ENCODE data around the gene ARFGAP3.

Gene ARFGAP3

DNA sequence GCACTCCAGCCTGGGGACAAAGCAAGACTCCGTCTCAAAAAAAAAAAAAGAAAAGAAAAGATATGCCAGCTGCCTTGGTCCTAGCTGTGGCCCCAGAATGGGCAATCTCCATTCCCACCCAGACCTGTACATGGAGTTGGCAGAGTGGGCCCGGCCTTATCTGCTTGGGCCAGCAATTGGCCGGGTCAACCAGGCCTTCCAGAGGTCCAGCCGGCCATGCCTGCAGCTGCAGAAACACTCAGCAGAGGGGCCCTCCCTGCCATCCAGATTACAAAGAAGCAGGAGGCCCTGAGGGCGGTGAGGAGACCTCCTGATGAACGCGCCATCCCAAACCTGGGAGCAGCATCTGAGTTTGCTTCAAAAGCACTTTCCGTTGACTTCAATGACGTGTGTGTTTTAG is 26.9 kb upstream of the ARFGAP3 start:
- no peak for DNase-seq

DNA sequence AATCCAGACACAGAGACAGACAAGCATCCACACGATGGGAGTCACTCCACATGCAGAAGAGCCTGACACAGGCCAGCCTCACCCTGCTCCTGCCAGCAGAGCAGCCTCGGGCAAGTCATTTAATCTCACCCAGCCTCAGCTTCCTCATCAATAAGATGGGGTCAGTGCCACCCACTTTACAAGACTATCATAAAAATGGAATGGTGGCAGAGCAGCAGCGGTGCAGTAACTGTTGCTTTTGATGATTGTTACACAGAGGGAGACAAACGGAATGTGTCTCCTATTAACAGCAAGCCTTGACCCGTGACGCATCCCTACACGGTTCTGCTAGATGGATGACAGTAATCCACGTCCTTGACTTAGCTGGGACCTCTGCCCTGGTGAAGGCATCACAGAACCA is 26.0 kb upstream of the ARFGAP3 start:
- no peak for DNase-seq

DNA sequence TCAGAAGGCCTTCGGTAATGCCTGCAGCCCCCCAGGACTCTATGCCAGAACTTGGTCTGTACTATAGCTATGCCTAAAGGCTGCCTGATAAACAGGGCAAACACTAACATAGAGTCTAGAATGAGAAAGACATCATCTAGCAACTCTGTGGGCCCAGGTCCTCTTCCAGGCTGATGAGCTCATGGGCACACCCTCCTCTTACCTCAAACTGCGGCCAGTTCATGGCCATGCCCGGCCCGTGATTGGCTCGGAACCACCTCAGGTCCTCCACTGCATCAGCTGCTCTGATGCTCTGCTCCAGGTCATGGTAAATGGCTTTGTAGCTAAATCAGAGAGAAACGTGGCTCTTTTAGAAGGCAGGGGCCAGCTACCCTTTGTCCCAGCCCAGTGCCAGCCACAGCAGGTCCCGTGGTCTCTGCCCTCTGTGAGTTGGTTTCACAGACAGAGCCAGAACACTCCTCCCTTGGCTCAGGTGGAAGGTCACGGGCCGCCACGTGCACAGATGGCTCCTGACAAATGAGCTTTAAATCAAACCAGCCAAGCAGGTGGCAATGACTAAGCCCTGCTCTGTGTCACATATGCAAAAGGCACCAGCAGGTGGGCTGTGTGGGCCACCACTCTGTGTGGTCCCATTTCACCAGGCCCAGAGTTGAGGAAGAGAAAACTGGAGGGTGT is 25.0 kb upstream of the ARFGAP3 start:
- DNase-seq: no peak

- DNase-seq: no peak
Measured at GRCh38 chr22:42881298-42881697, 24.2 kb upstream of the ARFGAP3 start.

DNA sequence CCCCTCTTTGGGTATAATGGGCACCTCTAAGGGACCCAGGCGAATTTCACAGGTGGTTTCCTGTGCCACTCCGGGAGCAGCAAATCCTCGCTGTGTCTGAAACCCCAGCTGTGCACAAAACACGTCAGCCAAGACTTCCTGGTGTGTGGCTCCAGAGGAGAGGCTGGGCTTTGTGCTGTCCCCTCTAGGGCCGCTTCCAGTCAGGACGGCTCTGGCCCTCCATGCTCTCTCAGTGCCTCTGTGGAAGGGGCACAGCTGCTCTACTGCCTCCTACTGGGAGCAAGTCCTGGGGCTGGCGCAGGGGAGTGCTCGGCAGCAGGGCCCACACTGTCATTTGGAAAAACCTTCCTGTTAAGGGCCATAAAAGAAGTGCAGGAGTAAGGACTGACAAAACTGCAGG is 23.7 kb upstream of the ARFGAP3 start:
- no peak for DNase-seq

- no peak for DNase-seq
Measured at GRCh38 chr22:42879371-42880021, 22.4 kb upstream of the ARFGAP3 start.

DNA sequence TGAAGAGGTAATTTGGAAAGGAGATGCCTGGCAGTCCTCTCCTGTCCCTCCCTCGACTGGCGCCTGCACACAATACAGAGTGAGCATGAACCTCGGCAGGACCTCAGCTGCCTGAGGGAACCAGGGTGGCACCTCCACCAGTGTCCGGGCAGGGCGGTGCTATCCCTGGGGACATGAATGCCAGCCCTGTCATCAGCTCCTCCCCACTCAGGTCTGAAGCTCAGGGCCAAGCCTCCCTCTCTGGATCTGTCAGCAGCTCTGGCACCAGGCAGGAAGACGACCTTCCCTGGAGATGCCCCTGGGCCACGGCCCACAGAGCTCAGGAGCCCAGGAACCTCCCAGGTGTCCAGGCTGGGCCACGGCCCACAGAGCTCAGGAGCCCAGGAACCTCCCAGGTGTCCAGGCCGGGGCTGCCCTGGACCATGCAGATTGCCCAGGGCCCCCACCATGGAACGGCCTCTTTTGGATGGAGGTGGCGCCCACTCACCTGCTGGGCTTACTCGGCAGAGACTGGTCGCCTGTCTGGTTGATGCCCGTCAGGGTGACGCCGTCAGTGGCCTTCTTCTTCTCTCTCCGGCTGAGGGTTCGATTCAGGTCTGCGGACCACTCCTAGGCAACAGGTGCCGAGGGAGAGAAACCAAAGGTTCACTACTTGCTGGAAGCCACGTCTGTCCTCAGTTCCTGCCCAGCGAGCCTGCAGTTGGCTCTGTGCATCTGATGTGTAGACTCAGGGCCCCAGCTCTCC is 21.7 kb upstream of the ARFGAP3 start:
- no peak for DNase-seq

- no peak for DNase-seq
Measured at GRCh38 chr22:42877597-42878340, 20.7 kb upstream of the ARFGAP3 start.

DNA sequence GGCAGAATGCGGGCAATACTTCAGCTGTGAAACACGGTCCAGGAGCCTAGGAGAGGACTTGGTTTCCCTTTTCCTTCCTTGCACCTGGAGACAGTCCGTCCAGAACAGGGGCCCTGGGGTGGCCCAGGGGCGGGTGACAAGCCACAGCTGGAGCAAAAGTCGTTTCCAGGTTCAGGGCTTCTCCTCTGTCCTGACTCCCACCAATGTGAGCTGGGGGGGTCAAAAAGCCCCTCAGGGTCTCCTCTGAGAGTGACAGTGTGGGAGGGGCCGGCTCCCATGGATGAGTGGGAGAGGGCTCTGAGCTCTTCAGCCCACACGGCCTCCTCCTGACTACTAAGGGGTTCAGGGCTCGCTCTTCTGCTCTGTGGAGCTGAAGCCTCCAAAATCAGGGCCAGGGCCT is 20.1 kb upstream of the ARFGAP3 start:
- no peak for DNase-seq

- DNase-seq: no peak
Measured at GRCh38 chr22:42876041-42876440, 19.0 kb upstream of the ARFGAP3 start.

- no peak for DNase-seq
Measured at GRCh38 chr22:42874010-42874409, 16.9 kb upstream of the ARFGAP3 start.

- DNase-seq: no peak
Measured at GRCh38 chr22:42873356-42873755, 16.3 kb upstream of the ARFGAP3 start.

GRCh38 chr22:42872821-42873220 is 15.7 kb upstream of the ARFGAP3 start:
- DNase-seq: no peak

DNA sequence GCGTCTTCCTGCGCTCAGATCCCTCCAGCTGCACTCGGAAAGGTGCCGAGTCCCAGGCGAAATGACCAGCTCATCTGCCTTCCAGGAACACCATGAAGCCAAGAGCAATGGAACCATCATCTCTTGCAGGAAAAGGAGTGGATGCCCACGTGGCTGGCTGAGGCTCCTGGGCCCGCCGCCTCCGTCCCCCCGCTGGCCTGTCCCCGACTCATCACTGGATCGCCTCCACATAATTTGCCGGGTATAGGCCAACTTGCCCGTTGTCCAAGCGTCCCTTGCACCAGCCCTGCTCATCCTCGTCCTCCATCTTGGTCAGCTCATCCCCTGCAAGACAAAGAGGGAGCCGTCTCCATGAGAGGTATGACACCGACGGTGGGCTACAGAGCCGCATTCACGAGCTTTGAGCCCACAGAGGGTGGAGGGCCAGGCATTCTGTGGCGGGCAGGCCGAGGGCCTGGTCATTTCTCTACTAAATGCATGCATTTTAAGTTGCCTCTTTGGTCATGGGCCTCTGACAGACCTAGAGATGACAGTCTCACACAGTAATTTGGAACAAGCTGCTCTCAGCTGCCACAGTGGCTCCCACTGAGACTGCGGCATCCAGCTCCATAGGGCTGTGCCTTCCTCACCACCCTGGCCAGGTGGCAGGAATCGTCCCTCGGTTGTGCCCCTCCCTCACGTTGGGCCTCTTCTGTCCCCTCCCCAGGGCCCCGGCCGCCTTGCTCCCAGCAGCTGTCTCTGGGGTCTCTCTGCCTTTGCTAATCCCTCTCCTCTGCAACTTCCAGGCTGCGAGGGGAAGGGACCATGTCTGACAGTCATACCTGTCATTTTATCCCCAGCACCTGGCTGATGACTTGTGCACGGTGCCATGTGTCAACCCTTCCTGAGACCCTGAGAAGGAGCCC is 14.3 kb upstream of the ARFGAP3 start:
- DNase-seq: no peak

- DNase-seq: no peak
Measured at GRCh38 chr22:42869888-42870480, 12.9 kb upstream of the ARFGAP3 start.

DNA sequence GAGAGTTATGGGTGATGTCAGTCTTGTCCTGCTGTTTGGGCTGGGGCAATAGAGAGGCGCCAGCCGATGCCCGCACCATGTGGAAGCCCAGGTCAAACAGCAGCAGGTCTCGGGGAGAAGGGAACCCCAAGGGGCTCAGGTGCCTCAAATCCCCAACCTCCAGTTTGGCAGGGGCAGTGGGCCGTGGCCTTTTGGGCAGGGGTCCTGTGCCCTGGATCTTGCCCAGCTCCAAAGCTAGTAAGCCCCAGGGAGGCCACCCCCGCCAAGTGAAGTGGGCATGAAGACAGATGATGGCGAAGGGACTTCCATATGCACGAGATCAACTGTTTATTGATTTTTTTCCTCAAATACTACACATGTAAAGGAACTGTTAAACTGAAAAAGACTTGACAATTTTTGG is 12.4 kb upstream of the ARFGAP3 start:
- DNase-seq: no peak

GRCh38 chr22:42868751-42869251 is 11.7 kb upstream of the ARFGAP3 start:
- no peak for DNase-seq

DNA sequence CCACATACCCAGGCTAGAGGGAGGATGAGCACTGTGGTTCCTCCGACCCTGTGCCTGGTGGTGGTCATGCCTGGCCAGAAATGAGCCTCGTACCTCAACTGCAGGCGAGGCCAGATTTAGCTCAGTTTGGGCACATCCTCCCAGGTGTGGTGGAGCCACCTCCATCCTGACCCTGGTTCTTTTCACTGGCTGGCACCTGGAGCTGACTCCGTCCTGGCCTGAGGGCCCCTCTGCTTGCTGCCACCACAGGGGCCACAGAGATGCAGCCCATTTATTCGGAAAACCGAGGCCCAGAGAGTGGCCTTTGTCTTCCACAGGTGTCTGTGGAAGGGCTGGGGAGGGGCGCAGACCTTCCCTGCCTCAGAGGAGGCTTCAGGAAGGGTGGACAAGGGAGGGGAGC is 9.0 kb upstream of the ARFGAP3 start:
- no peak for DNase-seq

DNA sequence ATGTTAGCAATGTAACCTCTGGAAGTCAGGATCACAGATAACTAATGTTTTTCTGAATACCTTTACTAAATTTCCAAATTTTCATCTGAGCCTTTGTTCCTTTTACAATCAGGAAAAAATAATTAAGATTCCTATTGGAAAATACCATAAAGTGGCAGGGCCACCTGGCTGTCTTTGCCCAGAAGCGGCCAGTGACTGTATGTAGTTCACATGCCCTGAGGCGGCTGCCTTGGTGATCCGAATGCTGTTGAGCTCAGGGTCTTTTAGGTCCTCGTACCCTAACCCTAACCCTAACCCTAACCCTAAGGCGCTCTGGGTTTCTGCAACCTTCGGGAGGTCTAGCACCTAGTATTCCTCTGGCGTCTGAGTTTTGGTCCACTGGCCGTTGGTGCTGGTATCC is 8.5 kb upstream of the ARFGAP3 start:
- DNase-seq: no peak

DNA sequence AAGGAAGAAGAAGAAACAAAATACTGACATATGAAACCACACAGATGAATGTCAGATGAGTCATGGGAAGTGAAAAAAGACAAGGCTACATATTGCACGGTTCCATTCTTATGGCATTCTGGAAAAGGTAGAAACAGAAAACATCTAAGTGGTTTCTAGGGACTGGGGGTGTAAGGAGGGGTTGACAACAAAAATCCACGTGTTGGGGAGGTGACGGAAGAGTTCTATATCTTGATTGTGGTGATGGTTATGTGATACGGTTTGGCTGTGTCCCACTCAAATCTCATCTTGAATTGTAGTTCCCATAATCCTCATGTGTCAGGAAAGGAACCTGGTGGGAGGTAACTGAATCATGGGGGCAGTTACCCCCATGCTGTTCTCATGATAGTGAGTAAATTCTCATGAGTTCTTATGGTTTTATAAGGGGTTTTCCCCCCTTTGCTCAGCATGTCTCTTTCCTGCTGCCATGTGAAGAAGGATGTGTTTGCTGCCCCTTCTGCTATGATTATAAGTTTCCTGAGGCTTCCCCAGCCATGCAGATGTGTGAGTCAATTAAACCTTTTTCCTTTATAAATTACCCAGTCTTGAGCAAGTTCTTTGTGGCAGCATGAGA is 6.4 kb upstream of the ARFGAP3 start:
- DNase-seq: peak; percentile 43

GRCh38 chr22:42862045-42862734 is 5.1 kb upstream of the ARFGAP3 start:
- DNase-seq: no peak

Data from stimulated activated CD4-positive, alpha-beta T cell treated with anti-CD3 and anti-CD28 coated beads, Interleukin-1b, Interleukin-23, amount 100 ng/mL, for 48 hours (primary cell).